H9 (cell line): ENCODE data around the gene CHST8. TPM values are rescaled to one million over a fixed set of nuclear protein-coding genes. Genes with fewer than 3 reads are reported as not detected.

Source experiments
- DNase-seq: peaks from one replicate; pipeline ENCODE4 v3.0.0-alpha.2; 2017
- H2AFZ ChIP-seq: one replicate; pipeline ENCODE4 v1.6.1; 2013; ENCODE audit warnings: mild to moderate bottlenecking, low read length, control low read depth, moderate library complexity
- H2AK5ac ChIP-seq: 2 replicates; pipeline ENCODE4 v1.6.1; 2013; ENCODE audit warnings: low read length, control low read depth, mixed read lengths; ENCODE audit not compliant: insufficient read length
- H2BK120ac ChIP-seq: one replicate; pipeline ENCODE4 v1.6.1; 2013; ENCODE audit warnings: low read depth, mild to moderate bottlenecking, low read length, control low read depth, inconsistent platforms; ENCODE audit not compliant: poor library complexity, severe bottlenecking
- H2BK12ac ChIP-seq: 2 replicates; pipeline ENCODE4 v1.6.1; 2013; ENCODE audit warnings: low read length, control low read depth, mixed read lengths, low read depth; ENCODE audit not compliant: insufficient read length
- H2BK15ac ChIP-seq: 2 replicates; pipeline ENCODE4 v1.6.1; 2013; ENCODE audit warnings: low read depth, low read length, control low read depth
- H2BK20ac ChIP-seq: one replicate; pipeline ENCODE4 v1.6.1; 2013; ENCODE audit warnings: low read depth, mild to moderate bottlenecking, low read length, control low read depth, inconsistent platforms; ENCODE audit not compliant: poor library complexity, severe bottlenecking
- H2BK5ac ChIP-seq: 2 replicates; pipeline ENCODE4 v1.6.1; 2013; ENCODE audit warnings: low read length, control low read depth, mixed read lengths; ENCODE audit not compliant: insufficient read length
- H3K14ac ChIP-seq: 2 replicates; pipeline ENCODE4 v1.6.1; 2013; ENCODE audit warnings: low read length, control low read depth; ENCODE audit not compliant: insufficient read depth
- H3K18ac ChIP-seq: 2 replicates; pipeline ENCODE4 v1.6.1; 2013; ENCODE audit warnings: low read depth, mild to moderate bottlenecking, mixed read lengths, low read length, control low read depth; ENCODE audit not compliant: insufficient read length
- H3K23ac ChIP-seq: 2 replicates; pipeline ENCODE4 v1.6.1; 2013; ENCODE audit warnings: low read length, control low read depth, mixed read lengths, low read depth; ENCODE audit not compliant: insufficient read length
- H3K23me2 ChIP-seq: 2 replicates; pipeline ENCODE4 v1.6.1; 2013; ENCODE audit warnings: low read depth, mild to moderate bottlenecking, mixed read lengths, low read length, control low read depth; ENCODE audit not compliant: insufficient read length, poor library complexity, severe bottlenecking
- H3K27ac ChIP-seq: 2 replicates; pipeline ENCODE4 v1.5.1; 2013; ENCODE audit warnings: low read length, control low read depth, mixed read lengths, low read depth; ENCODE audit not compliant: insufficient read length
- H3K27me3 ChIP-seq: 2 replicates; pipeline ENCODE4 v1.6.1; 2013; ENCODE audit warnings: low read length, control low read depth, inconsistent platforms; ENCODE audit not compliant: insufficient read depth
- H3K4ac ChIP-seq: 2 replicates; pipeline ENCODE4 v1.6.1; 2013; ENCODE audit warnings: low read depth, mild to moderate bottlenecking, control low read depth, inconsistent platforms, low read length, moderate library complexity
- H3K4me1 ChIP-seq: 2 replicates; pipeline ENCODE4 v1.6.1; 2013; ENCODE audit warnings: low read length, control low read depth, inconsistent platforms; ENCODE audit not compliant: insufficient read depth
- H3K4me2 ChIP-seq: 2 replicates; pipeline ENCODE4 v1.6.1; 2013; ENCODE audit warnings: low read length, control low read depth, mixed read lengths; ENCODE audit not compliant: insufficient read length, insufficient read depth
- H3K56ac ChIP-seq: 2 replicates; pipeline ENCODE4 v1.6.1; 2013; ENCODE audit warnings: low read depth, mild to moderate bottlenecking, mixed read lengths, low read length, control low read depth; ENCODE audit not compliant: insufficient read length
- H3K79me1 ChIP-seq: 2 replicates; pipeline ENCODE4 v1.6.1; 2013; ENCODE audit warnings: low read depth, mild to moderate bottlenecking, moderate library complexity, low read length, control low read depth, inconsistent platforms; ENCODE audit not compliant: insufficient read depth, poor library complexity, severe bottlenecking
- H3K79me2 ChIP-seq: 2 replicates; pipeline ENCODE4 v1.6.1; 2013; ENCODE audit warnings: low read length, control low read depth, inconsistent platforms; ENCODE audit not compliant: insufficient read depth
- H3K9ac ChIP-seq: 2 replicates; pipeline ENCODE4 v1.6.1; 2013; ENCODE audit warnings: low read length, control low read depth, mixed read lengths; ENCODE audit not compliant: insufficient read length; ENCODE audit errors: extremely low read depth
- H3K9me3 ChIP-seq: one replicate; pipeline ENCODE4 v1.6.1; 2013; ENCODE audit warnings: low read depth, low read length, inconsistent platforms; ENCODE audit not compliant: control insufficient read depth
- H3T11ph ChIP-seq: one replicate; pipeline ENCODE4 v1.6.1; 2013; ENCODE audit warnings: mild to moderate bottlenecking, low read length, control low read depth, inconsistent platforms
- H4K20me1 ChIP-seq: one replicate; pipeline ENCODE4 v1.6.1; 2013; ENCODE audit not compliant: control insufficient read depth, insufficient read length, insufficient read depth
- H4K5ac ChIP-seq: 2 replicates; pipeline ENCODE4 v1.6.1; 2013; ENCODE audit warnings: low read depth, mild to moderate bottlenecking, mixed read lengths, low read length, control low read depth; ENCODE audit not compliant: insufficient read length
- H4K8ac ChIP-seq: replicated peaks from 2 replicates; pipeline ENCODE4 v1.6.1; 2013; ENCODE audit warnings: low read length, control low read depth, mixed read lengths, low read depth; ENCODE audit not compliant: insufficient read length
- H4K91ac ChIP-seq: 2 replicates; pipeline ENCODE4 v1.6.1; 2013; ENCODE audit warnings: low read depth, mild to moderate bottlenecking, moderate library complexity, mixed read lengths, low read length, control low read depth; ENCODE audit not compliant: insufficient read length
- H3K27ac Mint-ChIP-seq, 3 experiments: 2 replicates in 2 of 3; 3 replicates in 1 of 3; pipeline ENCODE4 v1.8.0; 2020 to 2021; ENCODE audit warnings: mixed read lengths in 3 of 3, mild to moderate bottlenecking in 1 of 3, moderate library complexity in 1 of 3
- H3K27me3 Mint-ChIP-seq: 2 replicates; pipeline ENCODE4 v1.8.0; 2021; ENCODE audit warnings: low read depth, mild to moderate bottlenecking, moderate library complexity, mixed read lengths
- H3K36me3 Mint-ChIP-seq, 3 experiments: 2 replicates in 2 of 3; 3 replicates in 1 of 3; pipeline ENCODE4 v1.8.0; 2020 to 2021; ENCODE audit warnings: low read depth in 3 of 3, mixed read lengths in 3 of 3; ENCODE audit not compliant: insufficient read depth in 1 of 3
- H3K4me1 Mint-ChIP-seq, 2 experiments: 2 replicates each; pipeline ENCODE4 v1.8.0; 2020; ENCODE audit warnings: mixed read lengths in 2 of 2
- H3K4me3 Mint-ChIP-seq, 2 experiments: 2 replicates in 1 of 2; 3 replicates in 1 of 2; pipeline ENCODE4 v1.8.0; 2020 to 2021; ENCODE audit warnings: mild to moderate bottlenecking in 2 of 2, mixed read lengths in 2 of 2, moderate library complexity in 1 of 2
- H3K9me3 Mint-ChIP-seq, 2 experiments: 2 replicates in 1 of 2; 3 replicates in 1 of 2; pipeline ENCODE4 v1.8.0; 2020; ENCODE audit warnings: mild to moderate bottlenecking in 2 of 2, mixed read lengths in 2 of 2, moderate library complexity in 1 of 2
- WGBS: extraction: QIAGEN DNeasy Blood & Tissue Kit; methylation state at CpG from one replicate; pipeline ENCODE4 v1.1.7; 2013; ENCODE audit warnings: missing lambda C conversion rate, low lambda C conversion rate, mixed read lengths; ENCODE audit not compliant: insufficient read length; ENCODE audit errors: extremely low coverage; 5-methylcytosine and 5-hydroxymethylcytosine counted together
- total RNA-seq: library from RNA; stranded (reverse); gene quantifications from 2 replicates; pipeline ENCODE4 v1.2.1, GENCODE V29; 2021
- TF ChIP-seq, protein P1 (sequence below): fragments of 200-600 bp; sonication (generic); conservative IDR thresholded peaks from 3 replicates; pipeline ENCODE4 v1.8.0; 2021; ENCODE audit warnings: antibody characterized with exemption, mild to moderate bottlenecking

The CHST8 gene
- total RNA-seq, 1 experiment from 2014 or later, result 5.1 TPM

GRCh38 chr19:33705860-33706259, 84.1 kb downstream of the CHST8 start:
- Histone ChIP-seq H3K18ac (no peak overlapping the region), H3K9ac (no peak overlapping the region), H4K91ac (no peak overlapping the region), H3K4me1 (no peaks in the 10 kb centered on the region), H2BK120ac (no peak overlapping the region), H3K27me3 (no peaks in the 10 kb centered on the region), H3K56ac (no peak overlapping the region), H2BK15ac (no peak overlapping the region), H3K9me3 (no peaks in the 10 kb centered on the region), H2BK12ac (no peak overlapping the region), H3K23ac (no peak overlapping the region), H2AK5ac (no peak overlapping the region), H2BK20ac (no peak overlapping the region), H3K14ac (no peak overlapping the region), H2AFZ (no peak overlapping the region), H2BK5ac (no peak overlapping the region), H3K4ac (no peak overlapping the region), H3T11ph (no peak overlapping the region), H4K5ac (no peak overlapping the region), H4K8ac (no peak overlapping the region), H4K20me1 (no peaks in the 10 kb centered on the region), H3K79me2 (no peaks in the 10 kb centered on the region), H3K27ac (no peak overlapping the region), H3K4me2 (no peak overlapping the region), H3K79me1 (no peaks in the 10 kb centered on the region), H3K23me2 (no peaks in the 10 kb centered on the region)
- no peak overlapping the region for H3K27ac Mint-ChIP-seq
- no peaks in the 10 kb centered on the region; the same call in 1 of the 2 replicates for H3K27me3 Mint-ChIP-seq
- no peak overlapping the region for H3K4me3 Mint-ChIP-seq
- DNase-seq, result no peak
- no CpG with 5 or more reads among the region's 5 CpGs for WGBS
- H3K4me1 Mint-ChIP-seq, result peaks cover 13 to 15% of the 10 kb centered on the region in 2 experiments
- TF ChIP-seq, protein P1, sequence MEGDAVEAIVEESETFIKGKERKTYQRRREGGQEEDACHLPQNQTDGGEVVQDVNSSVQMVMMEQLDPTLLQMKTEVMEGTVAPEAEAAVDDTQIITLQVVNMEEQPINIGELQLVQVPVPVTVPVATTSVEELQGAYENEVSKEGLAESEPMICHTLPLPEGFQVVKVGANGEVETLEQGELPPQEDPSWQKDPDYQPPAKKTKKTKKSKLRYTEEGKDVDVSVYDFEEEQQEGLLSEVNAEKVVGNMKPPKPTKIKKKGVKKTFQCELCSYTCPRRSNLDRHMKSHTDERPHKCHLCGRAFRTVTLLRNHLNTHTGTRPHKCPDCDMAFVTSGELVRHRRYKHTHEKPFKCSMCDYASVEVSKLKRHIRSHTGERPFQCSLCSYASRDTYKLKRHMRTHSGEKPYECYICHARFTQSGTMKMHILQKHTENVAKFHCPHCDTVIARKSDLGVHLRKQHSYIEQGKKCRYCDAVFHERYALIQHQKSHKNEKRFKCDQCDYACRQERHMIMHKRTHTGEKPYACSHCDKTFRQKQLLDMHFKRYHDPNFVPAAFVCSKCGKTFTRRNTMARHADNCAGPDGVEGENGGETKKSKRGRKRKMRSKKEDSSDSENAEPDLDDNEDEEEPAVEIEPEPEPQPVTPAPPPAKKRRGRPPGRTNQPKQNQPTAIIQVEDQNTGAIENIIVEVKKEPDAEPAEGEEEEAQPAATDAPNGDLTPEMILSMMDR, result no peak
- peaks cover 0 to 2% of the 10 kb centered on the region in 2 experiments; a peak in 2 of 5 replicates for H3K9me3 Mint-ChIP-seq
- no peaks in the 10 kb centered on the region for H3K36me3 Mint-ChIP-seq
